ENCODE measurements around the gene HAUS3.

DNA sequence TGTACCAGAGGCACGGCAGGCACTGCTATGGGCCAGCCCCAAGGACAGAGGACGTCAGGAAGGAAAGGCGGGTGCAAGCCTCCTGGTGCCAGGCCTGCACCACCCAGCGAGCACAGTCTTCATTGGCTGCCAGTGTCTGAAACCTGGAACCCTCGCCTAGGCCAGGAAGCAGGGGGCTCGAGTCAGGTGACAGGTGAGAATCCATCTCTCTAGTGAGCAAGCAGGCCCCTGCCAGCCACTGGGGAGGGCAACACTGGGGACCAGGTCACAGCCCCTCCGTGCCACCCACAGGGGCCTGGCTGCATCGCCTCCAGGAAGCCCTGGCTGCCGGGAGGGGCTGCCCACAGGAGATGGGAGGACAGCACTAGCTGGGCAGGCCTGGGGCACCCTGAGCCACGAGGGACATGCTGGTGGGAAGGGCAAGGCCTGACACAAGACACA is 6.9 kb upstream of the HAUS3 start:
- TF ChIP-seq, protein P1, sequence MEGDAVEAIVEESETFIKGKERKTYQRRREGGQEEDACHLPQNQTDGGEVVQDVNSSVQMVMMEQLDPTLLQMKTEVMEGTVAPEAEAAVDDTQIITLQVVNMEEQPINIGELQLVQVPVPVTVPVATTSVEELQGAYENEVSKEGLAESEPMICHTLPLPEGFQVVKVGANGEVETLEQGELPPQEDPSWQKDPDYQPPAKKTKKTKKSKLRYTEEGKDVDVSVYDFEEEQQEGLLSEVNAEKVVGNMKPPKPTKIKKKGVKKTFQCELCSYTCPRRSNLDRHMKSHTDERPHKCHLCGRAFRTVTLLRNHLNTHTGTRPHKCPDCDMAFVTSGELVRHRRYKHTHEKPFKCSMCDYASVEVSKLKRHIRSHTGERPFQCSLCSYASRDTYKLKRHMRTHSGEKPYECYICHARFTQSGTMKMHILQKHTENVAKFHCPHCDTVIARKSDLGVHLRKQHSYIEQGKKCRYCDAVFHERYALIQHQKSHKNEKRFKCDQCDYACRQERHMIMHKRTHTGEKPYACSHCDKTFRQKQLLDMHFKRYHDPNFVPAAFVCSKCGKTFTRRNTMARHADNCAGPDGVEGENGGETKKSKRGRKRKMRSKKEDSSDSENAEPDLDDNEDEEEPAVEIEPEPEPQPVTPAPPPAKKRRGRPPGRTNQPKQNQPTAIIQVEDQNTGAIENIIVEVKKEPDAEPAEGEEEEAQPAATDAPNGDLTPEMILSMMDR (IDR thresholded peaks at IDR 0.05), result no peak
- TF ChIP-seq POLR2A (IDR thresholded peaks at IDR 0.05), result no peak

Measured in testis (tissue), 2 donors.